Activated T-cell treated with anti-CD3 and anti-CD28 coated beads, Interleukin-2, amount 50 U/mL, for 4 hours (primary cell): ENCODE measurements around the gene ZNF543. TPM values are rescaled to one million over a fixed set of nuclear protein-coding genes. Genes with fewer than 3 reads are reported as not detected.
"Not testable (repeated sequence)": the region's sequence is repeated elsewhere in the genome, so short reads cannot be mapped to it uniquely, and the experiment has no call there.

Source experiments
- ATAC-seq, 2 donors: fragments of 200-7000 bp; cut with Tn5 transposase; one replicate each; pipeline ENCODE4 v1.10.0; 2021
- DNase-seq: peaks from one replicate; pipeline ENCODE4 v3.0.0-alpha.2; 2020
- H3K27me3 Mint-ChIP-seq: one replicate; pipeline ENCODE4 v1.8.0; 2021; ENCODE audit warnings: low read depth, mixed read lengths
- H3K36me3 Mint-ChIP-seq: one replicate; pipeline ENCODE4 v1.8.0; 2022; ENCODE audit warnings: mixed read lengths; ENCODE audit not compliant: insufficient read depth
- H3K4me1 Mint-ChIP-seq: one replicate; pipeline ENCODE4 v1.8.0; 2021; ENCODE audit warnings: low read depth, mixed read lengths
- H3K4me3 Mint-ChIP-seq: one replicate; pipeline ENCODE4 v1.8.0; 2021; ENCODE audit warnings: mild to moderate bottlenecking, moderate library complexity, mixed read lengths
- H3K9me3 Mint-ChIP-seq: one replicate; pipeline ENCODE4 v1.8.0; 2021; ENCODE audit warnings: mixed read lengths
- total RNA-seq, 3 donors: library from RNA; stranded (reverse); gene quantifications; one replicate each; pipeline ENCODE4 v1.2.1, GENCODE V29; 2021

Gene ZNF543
- total RNA-seq, 3 donors from 2014 or later = 3.3 to 5.0 (median 3.5) TPM

DNA sequence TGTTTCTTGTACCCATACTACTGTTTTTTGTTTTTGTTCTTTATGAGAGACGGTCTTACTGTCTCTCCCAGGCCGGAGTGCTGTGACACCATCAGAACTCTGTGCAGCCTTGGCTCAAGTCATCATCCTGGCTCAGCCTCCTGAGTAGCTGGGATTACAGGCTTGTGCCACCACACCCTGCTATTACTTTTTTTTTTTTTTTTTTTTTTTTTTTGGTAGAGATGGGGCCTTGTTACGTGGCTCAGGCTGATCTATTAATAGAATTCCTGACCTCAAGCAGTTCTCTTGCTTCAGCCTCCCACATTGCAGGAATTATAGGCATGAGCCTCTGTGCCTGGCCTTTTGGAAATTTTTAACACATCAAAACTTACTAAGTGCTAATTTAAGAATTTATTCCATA lies 27.9 kb downstream of the ZNF543 start:
- peaks cover 19% of the 10 kb centered on the region for H3K9me3 Mint-ChIP-seq
- no peak for DNase-seq
- H3K4me1 Mint-ChIP-seq = peaks cover 27% of the 10 kb centered on the region
- H3K36me3 Mint-ChIP-seq = peaks cover 13% of the 10 kb centered on the region
- no peak for ATAC-seq
- no peak overlapping the region for H3K4me3 Mint-ChIP-seq
- peaks cover 4% of the 10 kb centered on the region for H3K27me3 Mint-ChIP-seq

DNA sequence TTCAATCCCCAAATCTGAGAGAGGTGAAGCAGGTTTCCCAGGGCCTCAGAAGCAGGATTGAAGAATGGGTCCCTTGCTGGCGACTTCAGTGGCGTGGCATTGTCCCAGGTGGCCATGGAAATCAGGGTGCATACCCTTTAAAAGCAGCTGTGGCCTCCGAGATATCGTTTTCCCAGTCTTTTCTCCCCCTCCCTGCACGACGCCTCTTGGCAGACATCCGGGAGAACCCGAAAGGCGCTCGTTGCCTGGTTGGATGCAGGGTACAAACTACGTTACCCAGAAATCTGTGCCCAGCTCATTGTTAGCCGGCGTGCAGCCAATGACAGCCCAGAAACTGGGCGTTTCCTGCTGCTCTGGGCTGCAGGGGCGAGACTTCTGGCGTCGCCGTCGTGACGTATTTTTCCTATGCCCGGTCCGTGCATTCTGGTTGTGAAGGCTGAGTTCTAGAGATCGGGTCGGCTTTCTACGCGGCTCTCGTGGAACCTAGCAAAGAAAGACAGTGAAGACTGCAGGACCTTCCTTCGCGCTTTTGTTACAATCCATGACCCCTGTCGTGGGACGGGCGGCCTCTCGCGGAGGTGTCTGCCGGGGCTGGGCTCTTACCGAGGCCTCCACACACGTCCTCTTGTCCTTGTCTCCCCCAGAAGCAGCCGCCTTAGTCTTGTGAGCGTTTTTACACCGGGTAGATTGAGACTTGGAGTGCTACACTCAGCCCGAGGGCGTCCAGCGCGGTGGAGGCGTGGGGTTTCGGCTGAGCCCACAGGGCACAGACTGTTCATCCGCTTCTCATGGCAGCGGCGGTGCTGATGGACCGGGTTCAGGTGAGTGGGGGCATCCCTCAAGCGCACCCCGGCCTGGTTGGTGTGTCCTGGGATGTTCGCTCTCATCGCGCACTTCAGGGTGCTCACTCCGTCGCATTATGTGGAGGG lies 30.9 kb downstream of the ZNF543 start, which contains the start of gene ZNF304:
ZNF304 (plus strand) TSS at position 395 of the 929 bp plus-strand sequence; CDS start at position 789, 394 bp downstream.
- peak within 1 kb of the TSS; percentile 93 for H3K4me3 Mint-ChIP-seq
- peaks cover 42% of the 10 kb centered on the region for H3K9me3 Mint-ChIP-seq
- H3K4me1 Mint-ChIP-seq = peaks cover 36% of the 10 kb centered on the region
- H3K27me3 Mint-ChIP-seq = peaks cover 4% of the 10 kb centered on the region
- ATAC-seq = peak; percentile 100
- peaks cover 42% of the 10 kb centered on the region for H3K36me3 Mint-ChIP-seq
- peak; percentile 74 for DNase-seq

DNA sequence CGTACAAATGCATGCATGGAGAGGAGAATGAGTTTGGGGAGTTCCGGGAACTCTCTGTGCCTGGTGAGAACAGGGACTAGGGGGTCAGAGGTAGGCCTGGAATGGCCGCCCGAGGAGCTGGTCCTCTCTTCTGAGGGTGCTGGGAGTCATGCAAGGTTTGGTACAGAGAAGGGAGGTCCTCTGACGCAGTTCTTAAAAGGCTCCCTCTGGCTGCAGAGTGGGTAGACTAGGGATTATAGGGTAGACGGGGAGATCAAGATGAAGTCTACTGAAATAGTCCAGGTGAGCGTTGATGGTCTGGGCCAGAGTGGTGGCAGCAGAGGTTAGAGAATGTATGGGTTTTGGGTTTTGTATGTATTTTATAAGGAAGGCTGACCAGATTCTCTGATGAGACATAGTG lies 31.6 kb downstream of the ZNF543 start:
- Mint-ChIP-seq H3K27me3 (no peaks in the 10 kb centered on the region), H3K4me1 (peaks cover 36% of the 10 kb centered on the region), H3K36me3 (peaks cover 49% of the 10 kb centered on the region), H3K9me3 (peaks cover 48% of the 10 kb centered on the region), H3K4me3 (peak overlapping the region; percentile 93)
- no peak for DNase-seq
- no peak for ATAC-seq

DNA sequence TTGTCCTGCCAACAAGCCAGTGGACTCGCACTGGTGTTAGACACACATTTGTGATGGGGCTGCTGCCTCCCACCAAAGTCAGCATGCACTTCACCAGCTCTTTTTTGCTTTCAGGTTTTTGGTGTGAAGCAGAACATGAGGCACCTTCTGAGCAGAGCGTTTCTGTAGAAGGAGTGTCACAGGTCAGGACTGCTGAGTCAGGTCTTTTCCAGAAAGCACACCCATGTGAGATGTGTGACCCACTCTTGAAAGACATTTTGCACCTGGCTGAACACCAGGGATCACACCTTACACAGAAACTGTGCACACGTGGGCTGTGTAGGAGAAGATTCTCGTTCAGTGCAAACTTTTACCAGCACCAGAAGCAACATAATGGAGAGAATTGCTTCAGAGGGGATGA lies 35.6 kb downstream of the ZNF543 start:
- H3K9me3 Mint-ChIP-seq = peaks cover 54% of the 10 kb centered on the region
- ATAC-seq (no peak), DNase-seq (no peak)
- H3K36me3 Mint-ChIP-seq = peaks cover 68% of the 10 kb centered on the region
- peaks cover 31% of the 10 kb centered on the region for H3K4me1 Mint-ChIP-seq
- no peak overlapping the region for H3K4me3 Mint-ChIP-seq
- no peaks in the 10 kb centered on the region for H3K27me3 Mint-ChIP-seq

DNA sequence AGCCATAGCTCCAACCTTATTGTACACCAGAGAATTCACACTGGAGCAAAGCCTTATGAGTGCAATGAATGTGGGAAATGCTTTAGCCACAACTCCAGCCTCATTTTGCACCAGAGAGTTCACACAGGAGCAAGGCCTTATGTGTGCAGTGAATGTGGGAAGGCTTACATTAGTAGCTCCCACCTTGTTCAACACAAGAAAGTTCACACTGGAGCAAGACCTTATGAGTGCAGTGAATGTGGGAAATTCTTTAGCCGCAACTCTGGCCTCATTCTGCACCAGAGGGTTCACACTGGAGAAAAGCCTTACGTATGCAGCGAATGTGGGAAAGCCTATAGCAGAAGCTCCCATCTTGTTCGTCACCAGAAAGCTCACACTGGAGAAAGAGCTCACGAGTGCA lies 37.1 kb downstream of the ZNF543 start:
- Mint-ChIP-seq H3K4me3 (no peak overlapping the region), H3K27me3 (no peaks in the 10 kb centered on the region), H3K4me1 (peaks cover 16% of the 10 kb centered on the region), H3K9me3 (peaks cover 48% of the 10 kb centered on the region), H3K36me3 (peaks cover 65% of the 10 kb centered on the region)
- ATAC-seq = no peak
- DNase-seq = no peak

DNA sequence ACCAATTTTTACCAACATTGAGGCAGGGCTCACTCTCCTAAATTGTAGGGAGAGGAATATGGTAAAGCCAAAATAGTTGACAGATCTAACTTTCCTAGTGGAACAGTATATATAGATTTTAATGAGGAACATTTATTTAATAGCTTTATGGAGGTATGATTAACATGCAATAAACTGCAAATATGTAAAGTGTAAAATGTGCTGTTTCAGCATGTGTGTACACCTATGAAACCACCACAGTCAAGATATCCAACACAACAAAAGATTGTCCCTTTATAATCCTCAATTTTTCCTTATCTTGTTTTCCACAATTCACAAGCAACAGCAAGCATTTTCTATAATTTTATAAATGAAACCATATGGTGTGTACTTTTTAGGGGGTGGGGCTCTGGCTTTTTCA lies 39.0 kb downstream of the ZNF543 start:
- Mint-ChIP-seq H3K36me3 (peaks cover 56% of the 10 kb centered on the region), H3K9me3 (peaks cover 43% of the 10 kb centered on the region), H3K4me3 (no peak overlapping the region), H3K4me1 (peaks cover 16% of the 10 kb centered on the region), H3K27me3 (no peaks in the 10 kb centered on the region)
- DNase-seq = no peak
- no peak for ATAC-seq

DNA sequence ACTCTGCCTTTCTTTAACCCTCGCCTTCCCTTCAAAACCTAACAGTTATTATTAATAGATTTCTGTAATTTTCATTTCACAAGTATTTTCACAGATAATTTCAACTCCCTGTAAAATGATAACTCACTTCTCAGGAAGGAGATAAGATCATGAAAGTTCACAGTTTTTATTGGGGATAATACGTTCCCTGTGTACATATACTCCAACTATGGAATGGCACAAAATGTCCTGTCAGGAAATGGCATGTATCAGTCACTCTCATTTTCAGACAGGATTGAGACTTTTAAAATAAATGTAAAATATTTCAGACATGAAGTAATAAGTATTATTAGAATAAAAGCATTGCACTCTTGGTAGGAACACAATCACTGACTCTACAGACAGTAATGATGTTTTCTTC lies 42.1 kb downstream of the ZNF543 start:
- DNase-seq = no peak
- peaks cover 14% of the 10 kb centered on the region for H3K4me1 Mint-ChIP-seq
- ATAC-seq = no peak
- peaks cover 19% of the 10 kb centered on the region for H3K9me3 Mint-ChIP-seq
- peaks cover 34% of the 10 kb centered on the region for H3K36me3 Mint-ChIP-seq
- no peaks in the 10 kb centered on the region for H3K27me3 Mint-ChIP-seq
- no peak overlapping the region for H3K4me3 Mint-ChIP-seq

DNA sequence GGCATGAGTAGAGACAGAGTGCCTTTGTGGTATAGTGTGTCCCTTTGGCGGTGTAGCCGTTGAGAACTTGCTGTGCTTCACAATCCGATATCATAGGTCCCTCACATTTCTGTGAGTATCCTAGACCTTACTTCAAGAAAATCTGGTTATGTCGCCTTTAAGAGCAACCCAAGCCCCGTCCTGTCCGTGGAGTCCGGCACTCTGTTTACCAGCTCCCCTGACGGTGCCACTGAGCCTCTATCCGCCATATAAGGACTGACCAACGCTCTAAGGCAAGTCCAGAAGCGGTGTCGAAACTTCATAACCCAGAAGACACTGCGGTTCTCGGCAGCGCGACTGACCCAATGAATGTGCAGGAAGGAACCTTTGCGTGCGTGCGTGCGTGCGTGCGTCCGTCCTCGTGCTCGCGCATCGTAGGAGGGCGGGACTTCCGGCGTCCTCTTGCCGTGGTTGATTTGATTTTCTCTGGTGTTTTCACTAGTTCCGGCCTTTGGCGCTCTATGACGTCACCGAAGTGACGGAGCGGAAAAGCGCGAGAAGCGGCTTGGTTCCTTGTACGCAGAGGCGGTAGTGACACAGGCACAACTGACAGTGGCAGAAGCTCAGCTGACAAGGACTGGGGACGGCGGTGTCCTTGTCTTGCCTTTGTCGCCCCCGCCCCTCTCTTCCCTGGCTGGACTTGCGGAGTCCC lies 42.9 kb downstream of the ZNF543 start, which contains the start of the genes TRAPPC2B and ZNF547:
TRAPPC2B (plus strand) TSS at position 555 of the 691 bp plus-strand sequence. CDS start 1,283 bp downstream, outside the sequence.
ZNF547 (plus strand) TSS at position 555 of the 691 bp plus-strand sequence. CDS start 5,005 bp downstream, outside the sequence.
- peaks cover 14% of the 10 kb centered on the region for H3K4me1 Mint-ChIP-seq
- ATAC-seq (peak; percentile 96 to 98), DNase-seq (peak; percentile 98)
- peak within 1 kb of the TSS; percentile 89 for H3K4me3 Mint-ChIP-seq
- peaks cover 16% of the 10 kb centered on the region for H3K9me3 Mint-ChIP-seq
- H3K27me3 Mint-ChIP-seq = no peaks in the 10 kb centered on the region
- peaks cover 30% of the 10 kb centered on the region for H3K36me3 Mint-ChIP-seq

DNA sequence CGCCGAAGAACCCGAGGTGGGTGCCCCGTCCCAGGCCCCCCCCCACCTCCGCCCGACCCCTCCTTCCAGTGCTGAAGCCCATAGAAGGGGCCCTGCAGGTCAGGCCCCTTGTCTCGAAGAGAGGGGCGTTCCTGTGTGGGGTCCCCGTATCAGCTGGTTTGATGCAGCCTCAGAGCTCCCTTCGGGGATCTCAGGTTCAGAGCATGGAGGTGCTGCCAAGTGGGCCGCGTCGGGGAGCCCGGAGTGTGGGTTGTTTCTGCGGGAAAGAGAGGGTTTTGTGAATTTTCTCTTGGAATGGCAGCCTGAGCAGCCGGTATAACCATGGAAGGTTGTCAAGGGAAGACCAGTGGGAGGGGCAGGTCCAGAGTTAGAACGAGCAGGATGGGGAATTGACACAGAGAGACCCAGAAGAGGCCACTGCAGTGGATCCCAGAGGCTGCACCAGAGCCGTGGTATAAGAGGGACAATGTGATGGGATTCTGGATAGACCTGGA lies 43.5 kb downstream of the ZNF543 start:
- no peaks in the 10 kb centered on the region for H3K27me3 Mint-ChIP-seq
- DNase-seq (no peak), ATAC-seq (no peak)
- H3K4me1 Mint-ChIP-seq = peaks cover 14% of the 10 kb centered on the region
- H3K9me3 Mint-ChIP-seq = peaks cover 18% of the 10 kb centered on the region
- H3K4me3 Mint-ChIP-seq = peak overlapping the region; percentile 89
- peaks cover 26% of the 10 kb centered on the region for H3K36me3 Mint-ChIP-seq

DNA sequence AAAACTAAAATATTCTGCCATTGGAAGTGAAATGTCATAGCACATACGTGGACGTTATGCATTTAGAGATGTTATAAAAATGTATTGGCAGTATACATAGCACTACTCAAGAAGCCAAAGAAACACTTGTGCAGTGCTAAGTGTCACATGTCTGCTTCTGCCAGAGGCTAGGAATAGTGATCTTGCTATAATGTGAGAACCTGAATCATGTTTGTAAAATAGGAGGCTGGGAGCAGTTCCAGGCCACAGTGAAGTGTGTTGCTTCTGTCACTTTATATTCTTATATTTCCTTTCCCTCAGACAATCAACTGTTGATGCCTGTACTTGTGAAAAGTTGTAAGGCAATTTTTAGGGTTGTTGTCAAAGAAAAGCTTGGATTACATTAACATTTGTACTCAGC lies 46.5 kb downstream of the ZNF543 start:
- Mint-ChIP-seq H3K4me1 (peaks cover 14% of the 10 kb centered on the region), H3K27me3 (no peaks in the 10 kb centered on the region), H3K36me3 (peaks cover 38% of the 10 kb centered on the region), H3K9me3 (peaks cover 22% of the 10 kb centered on the region), H3K4me3 (no peak overlapping the region)
- DNase-seq = no peak
- ATAC-seq = no peak

DNA sequence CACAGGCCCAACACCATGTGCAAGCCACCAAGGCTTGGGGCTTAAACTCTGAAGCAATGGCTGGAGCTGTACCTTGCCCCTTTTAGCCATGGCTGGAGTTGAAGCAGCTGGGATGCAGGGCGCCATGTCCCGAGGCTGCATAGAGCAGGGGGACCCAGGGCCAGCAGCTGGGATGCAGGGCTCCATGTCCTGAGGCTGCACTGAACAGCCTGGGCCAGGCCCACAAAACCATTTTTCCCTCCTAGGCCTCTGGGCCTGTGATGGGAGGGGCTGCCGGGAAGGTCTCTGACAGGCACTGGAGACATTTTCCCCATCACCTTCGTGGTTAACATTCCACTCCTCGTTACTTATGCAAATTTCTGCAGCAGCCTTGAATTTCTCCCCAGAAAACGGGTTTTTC lies 53.9 kb downstream of the ZNF543 start:
- ATAC-seq (no peak), DNase-seq (no peak)
- peaks cover 75% of the 10 kb centered on the region for H3K36me3 Mint-ChIP-seq
- H3K9me3 Mint-ChIP-seq = peaks cover 48% of the 10 kb centered on the region
- no peak overlapping the region for H3K4me3 Mint-ChIP-seq
- H3K4me1 Mint-ChIP-seq = no peaks in the 10 kb centered on the region
- no peaks in the 10 kb centered on the region for H3K27me3 Mint-ChIP-seq

DNA sequence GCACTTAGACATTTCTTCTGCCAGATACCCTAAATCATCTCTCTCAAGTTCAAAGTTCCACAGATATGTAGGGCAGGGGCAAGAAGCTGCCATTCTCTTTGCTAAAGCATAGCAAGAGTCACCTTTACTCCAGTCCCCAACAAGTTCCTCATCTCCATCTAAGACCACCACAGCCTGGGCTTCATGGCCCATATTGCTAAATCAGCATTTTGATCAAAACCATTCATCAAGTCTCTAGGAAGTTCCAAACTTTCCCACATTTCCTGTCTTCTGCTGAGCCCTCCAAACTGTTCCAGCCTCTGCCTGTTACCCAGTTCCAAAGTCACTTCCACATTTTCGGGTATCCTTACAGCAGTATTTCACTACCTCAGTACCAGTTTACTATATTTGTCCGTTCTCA lies 54.4 kb downstream of the ZNF543 start:
- not testable (repeated sequence) for H3K4me3 Mint-ChIP-seq, DNase-seq, H3K27me3 Mint-ChIP-seq, ATAC-seq, H3K4me1 Mint-ChIP-seq
- peaks cover 53% of the 10 kb centered on the region for H3K9me3 Mint-ChIP-seq
- peaks cover 77% of the 10 kb centered on the region for H3K36me3 Mint-ChIP-seq

DNA sequence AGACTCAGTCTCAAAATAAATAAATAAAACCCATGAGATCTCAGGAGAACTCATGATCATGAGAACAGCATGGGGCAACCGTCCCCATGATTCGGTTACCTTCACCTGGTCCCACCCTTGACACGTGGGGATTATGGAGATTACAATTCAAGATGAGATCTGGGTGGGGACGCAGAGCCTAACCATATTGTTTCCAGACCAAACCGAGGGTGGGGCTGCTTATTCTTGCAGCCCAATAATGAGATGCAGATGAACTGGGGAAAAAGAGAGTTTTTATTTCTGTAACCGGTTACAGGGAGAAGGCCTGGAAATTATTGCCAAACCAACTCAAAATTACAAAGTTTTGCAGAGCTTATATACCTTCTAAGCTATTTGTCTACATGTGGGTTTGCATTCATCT lies 55.9 kb downstream of the ZNF543 start:
- H3K36me3 Mint-ChIP-seq = peaks cover 69% of the 10 kb centered on the region
- no peak overlapping the region for H3K4me3 Mint-ChIP-seq
- H3K4me1 Mint-ChIP-seq = no peaks in the 10 kb centered on the region
- no peak for DNase-seq
- H3K27me3 Mint-ChIP-seq = no peaks in the 10 kb centered on the region
- no peak for ATAC-seq
- H3K9me3 Mint-ChIP-seq = peaks cover 57% of the 10 kb centered on the region

DNA sequence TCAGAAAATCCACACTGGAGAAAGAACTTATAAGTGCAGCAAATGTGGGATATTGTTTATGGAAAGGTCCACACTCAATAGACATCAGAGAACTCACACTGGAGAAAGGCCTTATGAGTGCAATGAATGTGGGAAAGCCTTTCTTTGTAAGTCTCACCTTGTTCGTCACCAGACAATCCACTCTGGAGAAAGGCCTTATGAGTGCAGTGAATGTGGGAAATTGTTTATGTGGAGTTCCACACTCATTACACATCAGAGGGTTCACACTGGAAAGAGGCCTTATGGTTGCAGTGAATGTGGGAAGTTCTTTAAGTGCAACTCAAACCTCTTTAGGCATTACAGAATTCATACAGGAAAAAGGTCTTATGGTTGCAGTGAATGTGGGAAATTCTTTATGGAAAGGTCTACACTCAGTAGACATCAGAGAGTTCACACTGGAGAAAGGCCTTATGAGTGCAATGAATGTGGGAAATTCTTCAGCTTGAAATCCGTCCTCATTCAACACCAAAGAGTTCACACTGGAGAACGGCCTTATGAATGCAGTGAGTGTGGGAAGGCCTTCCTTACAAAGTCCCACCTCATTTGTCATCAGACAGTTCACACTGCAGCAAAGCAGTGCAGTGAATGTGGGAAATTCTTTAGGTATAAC lies 57.4 kb downstream of the ZNF543 start:
- Mint-ChIP-seq H3K36me3 (peaks cover 55% of the 10 kb centered on the region), H3K27me3 (no peaks in the 10 kb centered on the region), H3K9me3 (peaks cover 51% of the 10 kb centered on the region), H3K4me1 (no peaks in the 10 kb centered on the region), H3K4me3 (no peak overlapping the region)
- ATAC-seq (no peak), DNase-seq (no peak)
